NCI-H510A (cell line): Measurements from ENCODE around the gene JMJD4.

ENCODE experiments used
- DNase-seq: peaks from one replicate; lab custom pipeline; 2025; lab: John Stamatoyannopoulos, UW

Gene JMJD4

GRCh38 chr1:227749916-227750710 is 15.0 kb upstream of the JMJD4 start:
- no peak for DNase-seq

- DNase-seq = no peak
Measured at GRCh38 chr1:227749225-227749624, 14.1 kb upstream of the JMJD4 start.

- no peak for DNase-seq
Measured at GRCh38 chr1:227748496-227749182, 13.5 kb upstream of the JMJD4 start.

GRCh38 chr1:227747948-227748495 is 12.9 kb upstream of the JMJD4 start:
- DNase-seq = no peak

GRCh38 chr1:227747382-227747781 is 12.3 kb upstream of the JMJD4 start:
- no peak for DNase-seq

GRCh38 chr1:227746676-227747075 is 11.6 kb upstream of the JMJD4 start:
- DNase-seq = no peak

- no peak for DNase-seq
Measured at GRCh38 chr1:227745568-227746265, 10.6 kb upstream of the JMJD4 start.

GRCh38 chr1:227744668-227745067 is 9.6 kb upstream of the JMJD4 start:
- DNase-seq = no peak

GRCh38 chr1:227742738-227743715 is 7.9 kb upstream of the JMJD4 start:
- no peak for DNase-seq

GRCh38 chr1:227741166-227741870 is 6.2 kb upstream of the JMJD4 start:
- DNase-seq = no peak

- no peak for DNase-seq
Measured at GRCh38 chr1:227740401-227740960, 5.4 kb upstream of the JMJD4 start.

- DNase-seq = no peak
Measured at GRCh38 chr1:227739636-227740035, 4.5 kb upstream of the JMJD4 start.

GRCh38 chr1:227738820-227739219 is 3.7 kb upstream of the JMJD4 start:
- no peak for DNase-seq

- no peak for DNase-seq
Measured at GRCh38 chr1:227736814-227737432, 1.8 kb upstream of the JMJD4 start.

GRCh38 chr1:227735539-227736285 is 610 bp upstream of the JMJD4 start:
- no peak for DNase-seq

- DNase-seq = no peak
Measured at GRCh38 chr1:227734546-227734855, 601 bp downstream of the JMJD4 start.

- DNase-seq = no peak
Measured at GRCh38 chr1:227733751-227734545, 1.2 kb downstream of the JMJD4 start.

GRCh38 chr1:227733309-227733705 is 1.8 kb downstream of the JMJD4 start:
- DNase-seq = no peak
